ENCODE results near the gene SLC22A23.

Gene SLC22A23

GRCh38 chr6:3289664-3290055, 167.2 kb downstream of the SLC22A23 start:
- Mint-ChIP-seq H3K9me3 (ENCODE audit: low read depth) (no peaks in the 10 kb centered on the region), H3K36me3 (no peaks in the 10 kb centered on the region), H3K27ac (no peak overlapping the region), H3K4me3 (no peak overlapping the region), H3K27me3 (no peaks in the 10 kb centered on the region), H3K4me1 (ENCODE audit: low read depth) (no peaks in the 10 kb centered on the region)

- Mint-ChIP-seq H3K27ac (no peak overlapping the region), H3K4me1 (ENCODE audit: low read depth) (no peaks in the 10 kb centered on the region), H3K4me3 (no peak overlapping the region), H3K9me3 (ENCODE audit: low read depth) (no peaks in the 10 kb centered on the region), H3K27me3 (no peaks in the 10 kb centered on the region), H3K36me3 (no peaks in the 10 kb centered on the region)
These were observed 167.9 kb downstream of the SLC22A23 start for GRCh38 chr6:3288711-3289663.

GRCh38 chr6:3287976-3288707, 168.7 kb downstream of the SLC22A23 start:
- Mint-ChIP-seq H3K4me1 (ENCODE audit: low read depth) (no peaks in the 10 kb centered on the region), H3K27ac (no peak overlapping the region), H3K36me3 (no peaks in the 10 kb centered on the region), H3K9me3 (ENCODE audit: low read depth) (no peaks in the 10 kb centered on the region), H3K4me3 (no peak overlapping the region), H3K27me3 (no peaks in the 10 kb centered on the region)

GRCh38 chr6:3287308-3287707, 169.5 kb downstream of the SLC22A23 start:
- no peaks in the 10 kb centered on the region for H3K27me3 Mint-ChIP-seq
- H3K27ac Mint-ChIP-seq: no peak overlapping the region
- no peaks in the 10 kb centered on the region for H3K36me3 Mint-ChIP-seq
- no peaks in the 10 kb centered on the region for H3K9me3 Mint-ChIP-seq (ENCODE audit: low read depth)
- no peak overlapping the region for H3K4me3 Mint-ChIP-seq
- no peaks in the 10 kb centered on the region for H3K4me1 Mint-ChIP-seq (ENCODE audit: low read depth)

GRCh38 chr6:3286641-3287171, 170.1 kb downstream of the SLC22A23 start:
- Mint-ChIP-seq H3K9me3 (ENCODE audit: low read depth) (no peaks in the 10 kb centered on the region), H3K4me3 (no peak overlapping the region), H3K36me3 (no peaks in the 10 kb centered on the region), H3K27me3 (no peaks in the 10 kb centered on the region), H3K4me1 (ENCODE audit: low read depth) (no peaks in the 10 kb centered on the region), H3K27ac (no peak overlapping the region)

GRCh38 chr6:3285732-3286131, 171.1 kb downstream of the SLC22A23 start:
- Mint-ChIP-seq H3K27me3 (no peaks in the 10 kb centered on the region), H3K9me3 (ENCODE audit: low read depth) (no peaks in the 10 kb centered on the region), H3K4me1 (ENCODE audit: low read depth) (no peaks in the 10 kb centered on the region), H3K27ac (no peak overlapping the region), H3K36me3 (no peaks in the 10 kb centered on the region), H3K4me3 (no peak overlapping the region)

GRCh38 chr6:3285049-3285639, 171.7 kb downstream of the SLC22A23 start:
- Mint-ChIP-seq H3K4me3 (no peak overlapping the region), H3K36me3 (no peaks in the 10 kb centered on the region), H3K27me3 (no peaks in the 10 kb centered on the region), H3K9me3 (ENCODE audit: low read depth) (no peaks in the 10 kb centered on the region), H3K27ac (no peak overlapping the region), H3K4me1 (ENCODE audit: low read depth) (no peaks in the 10 kb centered on the region)

GRCh38 chr6:3284436-3284876, 172.4 kb downstream of the SLC22A23 start:
- Mint-ChIP-seq H3K27me3 (no peaks in the 10 kb centered on the region), H3K36me3 (no peaks in the 10 kb centered on the region), H3K4me1 (ENCODE audit: low read depth) (peaks cover 2% of the 10 kb centered on the region), H3K27ac (no peak overlapping the region), H3K4me3 (no peak overlapping the region), H3K9me3 (ENCODE audit: low read depth) (no peaks in the 10 kb centered on the region)

- no peak overlapping the region for H3K4me3 Mint-ChIP-seq
- no peaks in the 10 kb centered on the region for H3K9me3 Mint-ChIP-seq (ENCODE audit: low read depth)
- no peaks in the 10 kb centered on the region for H3K27me3 Mint-ChIP-seq
- no peaks in the 10 kb centered on the region for H3K36me3 Mint-ChIP-seq
- H3K4me1 Mint-ChIP-seq (ENCODE audit: low read depth): peaks cover 2% of the 10 kb centered on the region
- no peak overlapping the region for H3K27ac Mint-ChIP-seq
These were observed 173.0 kb downstream of the SLC22A23 start for GRCh38 chr6:3283641-3284435.

- H3K27ac Mint-ChIP-seq: no peak overlapping the region
These were observed 173.6 kb downstream of the SLC22A23 start for GRCh38 chr6:3283241-3283640.

GRCh38 chr6:3282476-3283236, 174.2 kb downstream of the SLC22A23 start:
- Mint-ChIP-seq H3K36me3 (no peaks in the 10 kb centered on the region), H3K27me3 (no peaks in the 10 kb centered on the region), H3K9me3 (ENCODE audit: low read depth) (no peaks in the 10 kb centered on the region), H3K27ac (no peak overlapping the region), H3K4me1 (ENCODE audit: low read depth) (peaks cover 2% of the 10 kb centered on the region), H3K4me3 (no peak overlapping the region)

More at GRCh38 chr6:3283241-3283640, 173.6 kb downstream of the SLC22A23 start:
- Mint-ChIP-seq H3K4me3 (no peak overlapping the region), H3K4me1 (ENCODE audit: low read depth) (peaks cover 2% of the 10 kb centered on the region), H3K27me3 (no peaks in the 10 kb centered on the region), H3K36me3 (no peaks in the 10 kb centered on the region), H3K9me3 (ENCODE audit: low read depth) (no peaks in the 10 kb centered on the region)

GRCh38 chr6:3281631-3282475, 175.0 kb downstream of the SLC22A23 start:
- Mint-ChIP-seq H3K36me3 (no peaks in the 10 kb centered on the region), H3K9me3 (ENCODE audit: low read depth) (no peaks in the 10 kb centered on the region), H3K4me3 (no peak overlapping the region), H3K27ac (no peak overlapping the region), H3K27me3 (no peaks in the 10 kb centered on the region), H3K4me1 (ENCODE audit: low read depth) (peaks cover 4% of the 10 kb centered on the region)

GRCh38 chr6:3280866-3281465, 175.9 kb downstream of the SLC22A23 start:
- H3K9me3 Mint-ChIP-seq (ENCODE audit: low read depth): no peaks in the 10 kb centered on the region
- H3K27ac Mint-ChIP-seq: no peak overlapping the region
- peaks cover 4% of the 10 kb centered on the region for H3K4me1 Mint-ChIP-seq (ENCODE audit: low read depth)

More at GRCh38 chr6:3280866-3281465, 175.9 kb downstream of the SLC22A23 start:
- no peaks in the 10 kb centered on the region for H3K27me3 Mint-ChIP-seq
- no peaks in the 10 kb centered on the region for H3K36me3 Mint-ChIP-seq
- no peak overlapping the region for H3K4me3 Mint-ChIP-seq
